Activated CD4-positive, alpha-beta T cell treated with anti-CD3 and anti-CD28 coated beads for 24 hours (primary cell): ENCODE measurements around the gene NFATC2.
A peak's percentile ranks its signal among the peaks of the same experiment; 100 is the strongest.

ENCODE experiments used
- DNase-seq, 2 donors: peaks; one replicate each; pipeline ENCODE4 v3.0.0-alpha.2; 2020; ENCODE audit warnings: low read depth in 2 of 2

NFATC2 gene

GRCh38 chr20:51542571-51543421 is at the start of gene NFATC2:
TSS of gene NFATC2 (minus strand) at chr20:51542719. CDS start at chr20:51542499, 220 bp downstream.
- peak in 1 of 2 donors; percentile 40 for DNase-seq

GRCh38 chr20:51591871-51592270 is 49.4 kb upstream of the NFATC2 start:
- DNase-seq, result no peak

DNA sequence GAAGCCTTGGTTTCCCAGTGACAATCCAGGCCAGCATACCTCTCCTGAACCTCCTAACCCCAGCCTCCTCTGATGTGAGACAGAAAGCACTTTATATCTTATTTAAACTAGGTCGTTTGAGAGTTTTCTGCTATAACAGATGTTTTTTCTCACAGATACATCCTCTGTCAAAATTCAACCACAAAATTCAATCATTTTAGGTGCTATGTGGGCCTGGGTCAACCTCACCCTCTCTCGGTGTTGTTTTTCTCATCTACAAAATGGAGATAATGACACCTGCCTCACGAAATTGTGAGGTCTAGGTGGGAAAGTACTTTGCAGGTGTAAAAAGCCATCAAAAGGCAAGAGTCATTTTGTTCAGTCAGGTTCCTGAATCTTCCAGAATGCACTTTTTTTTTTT is 46.2 kb upstream of the NFATC2 start:
- DNase-seq, result no peak

GRCh38 chr20:51587145-51587544 is 44.6 kb upstream of the NFATC2 start:
- no peak for DNase-seq

GRCh38 chr20:51586005-51586440 is 43.5 kb upstream of the NFATC2 start:
- no peak for DNase-seq

GRCh38 chr20:51585148-51585547 is 42.6 kb upstream of the NFATC2 start:
- DNase-seq, result no peak

DNA sequence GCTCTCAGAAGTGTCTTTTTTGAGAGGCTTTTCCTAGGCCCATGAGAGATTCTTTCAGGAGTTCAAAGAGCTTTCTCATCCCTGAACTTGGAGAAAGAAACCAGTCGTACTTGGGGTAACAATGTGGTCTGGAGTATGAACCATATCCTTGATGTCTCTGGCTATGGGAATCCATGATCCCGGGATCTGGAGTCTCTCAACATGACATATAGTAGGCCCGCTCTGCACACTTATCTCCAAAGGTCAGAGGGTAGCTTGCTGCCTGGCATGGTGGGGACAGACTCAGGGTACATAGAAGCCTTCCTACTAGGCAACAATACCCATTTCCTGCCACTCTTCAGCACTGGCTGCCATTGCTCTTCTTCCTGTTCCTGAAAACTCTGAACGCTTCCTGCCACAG is 42.2 kb upstream of the NFATC2 start:
- no peak for DNase-seq

- DNase-seq, result no peak
These were observed 41.6 kb upstream of the NFATC2 start for GRCh38 chr20:51584116-51584515.

DNA sequence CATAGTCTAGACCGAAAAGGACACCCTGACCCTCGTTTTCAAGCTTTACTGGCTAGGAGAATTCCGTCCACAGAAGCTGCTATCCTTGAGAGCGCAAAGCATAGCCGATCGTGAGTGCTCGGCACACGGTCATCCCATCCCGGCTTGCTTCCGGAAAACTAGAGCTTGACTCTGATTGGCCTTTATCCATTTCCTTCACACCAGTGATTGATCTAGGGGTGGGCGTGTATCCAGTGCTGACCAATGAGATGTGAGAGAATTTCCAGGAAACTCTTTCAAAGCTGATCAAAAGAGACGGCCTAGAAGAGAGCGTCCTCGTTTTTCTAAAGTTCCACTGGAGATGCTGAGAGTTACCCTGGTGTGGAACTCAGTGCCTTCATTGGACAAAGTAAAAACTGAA is 41.0 kb upstream of the NFATC2 start:
- no peak for DNase-seq

DNA sequence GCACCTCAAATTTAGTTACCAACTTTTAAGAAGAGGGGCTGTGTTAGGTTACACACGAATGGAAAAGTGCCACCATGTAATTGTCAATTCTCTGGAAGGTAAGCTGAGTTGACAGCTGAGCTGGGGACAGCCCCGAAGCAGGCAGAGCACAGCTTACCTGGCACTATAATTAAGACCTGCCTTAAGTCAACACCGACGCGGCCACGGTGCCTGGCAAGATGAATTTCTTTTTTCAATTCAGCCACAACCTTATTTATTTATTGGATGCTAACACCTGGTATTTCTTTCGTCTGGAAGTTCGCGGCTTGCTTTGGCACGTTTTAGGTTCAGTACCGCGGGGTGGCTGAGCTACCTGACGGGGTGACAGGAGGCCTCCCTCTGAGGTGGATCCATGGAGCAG is 40.6 kb upstream of the NFATC2 start:
- DNase-seq, result no peak

DNA sequence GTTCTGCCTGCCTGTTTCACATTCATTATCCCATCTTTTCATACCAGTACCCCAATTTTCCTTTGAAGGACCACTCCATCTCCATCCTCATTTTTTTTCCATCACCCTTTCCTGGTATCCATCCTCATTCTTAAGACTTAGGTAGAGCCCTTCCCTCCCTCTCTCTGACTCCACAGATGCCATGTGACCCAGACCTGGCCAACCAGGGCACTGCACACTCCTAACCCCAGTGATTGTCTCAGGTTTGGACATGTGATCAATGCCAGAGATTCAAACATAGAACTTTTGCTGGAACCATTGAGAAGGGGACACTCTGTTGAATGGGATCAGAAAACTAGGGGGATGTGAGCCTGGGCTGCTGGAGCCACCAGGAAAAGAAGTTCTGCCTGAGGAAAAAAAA is 39.1 kb upstream of the NFATC2 start:
- no peak for DNase-seq

- DNase-seq, result no peak
These were observed 36.6 kb upstream of the NFATC2 start for GRCh38 chr20:51579137-51579536.

DNA sequence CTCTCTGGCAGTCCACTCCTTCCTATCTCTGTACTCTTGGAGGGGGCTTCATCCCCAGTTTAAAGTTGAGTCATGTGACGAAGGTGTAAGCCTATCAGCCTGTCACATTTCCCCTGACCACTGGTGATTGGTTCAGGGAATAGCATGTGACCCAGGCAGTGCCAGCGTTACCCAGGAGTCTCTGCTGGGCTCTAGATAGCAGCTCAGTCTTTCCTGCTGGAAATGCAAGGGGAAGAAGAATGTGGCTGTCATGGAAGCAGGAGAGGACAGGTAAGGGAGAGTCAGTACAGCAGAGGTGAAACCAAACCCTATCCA is 35.6 kb upstream of the NFATC2 start:
- DNase-seq, result no peak

- no peak for DNase-seq
These were observed 35.1 kb upstream of the NFATC2 start for GRCh38 chr20:51577432-51578144.

GRCh38 chr20:51575486-51575885 is 33.0 kb upstream of the NFATC2 start:
- no peak for DNase-seq

GRCh38 chr20:51574248-51575033 is 31.9 kb upstream of the NFATC2 start:
- peak; percentile 14 to 26 for DNase-seq

DNA sequence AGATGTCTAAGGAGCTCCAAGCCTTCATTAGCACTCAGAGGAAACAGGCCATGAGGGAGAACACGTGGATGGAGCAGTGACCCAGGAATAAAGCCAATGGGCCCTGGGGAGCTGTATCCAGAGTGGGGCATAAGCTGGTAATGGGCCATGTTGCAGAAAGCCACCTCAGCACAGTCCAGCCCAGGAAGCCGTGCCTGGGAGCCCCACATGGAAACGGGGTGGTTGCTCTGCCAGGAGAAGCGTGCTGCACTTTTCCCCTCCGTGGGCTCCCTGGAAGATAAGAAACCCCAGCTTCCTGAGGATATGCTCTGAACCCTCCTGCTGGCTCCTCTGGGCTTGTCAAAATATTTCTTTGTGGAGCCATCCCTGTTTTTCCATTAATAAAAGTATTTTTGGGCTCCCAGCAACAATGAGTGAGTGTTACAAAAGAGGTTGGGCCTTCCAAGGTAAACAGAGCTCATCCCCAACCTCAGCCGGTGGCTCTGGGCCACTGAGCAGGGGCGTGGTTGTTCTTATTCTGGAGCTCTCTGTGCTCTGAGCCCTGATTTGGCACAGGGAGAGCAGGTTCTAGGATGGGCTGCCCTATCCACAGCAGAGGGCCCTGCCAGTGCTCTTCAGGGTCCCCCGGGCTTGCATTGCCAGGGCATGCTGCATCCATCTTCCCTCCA is 31.2 kb upstream of the NFATC2 start:
- DNase-seq, result no peak

DNA sequence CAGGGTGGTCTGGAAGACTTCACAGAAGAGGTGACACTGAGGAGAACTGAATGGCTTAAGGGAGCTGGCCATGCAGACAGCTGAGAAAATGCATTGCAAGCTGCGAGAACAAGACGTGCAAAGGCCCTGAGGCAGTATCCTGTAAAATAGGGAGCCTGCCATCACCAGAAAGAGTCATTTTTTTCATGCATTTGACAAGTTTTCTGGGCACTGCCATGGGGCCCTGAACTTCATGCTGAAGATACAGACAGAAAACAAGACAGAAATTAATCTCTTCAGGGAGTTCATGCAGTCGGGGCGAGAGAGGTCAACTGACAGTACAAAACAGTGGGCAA is 28.9 kb upstream of the NFATC2 start:
- DNase-seq, result no peak

- DNase-seq, result no peak
These were observed 28.4 kb upstream of the NFATC2 start for GRCh38 chr20:51570739-51571459.

GRCh38 chr20:51569815-51570738 is 27.6 kb upstream of the NFATC2 start:
- DNase-seq, result no peak
